CD8-positive, alpha-beta memory T cell (primary cell): ENCODE measurements around the gene CER1. TPM values are rescaled to one million over a fixed set of nuclear protein-coding genes. Genes with fewer than 3 reads are reported as not detected.
"Not testable (repeated sequence)": the region's sequence is repeated elsewhere in the genome, so short reads cannot be mapped to it uniquely, and the experiment has no call there.

Experiments used
- CTCF ChIA-PET: fragments of 350-600 bp; sonication (Branson Sonifier 250); formaldehyde crosslinking; loops from one replicate; lab custom pipeline; 2021; ENCODE audit warnings: antibody characterized with exemption; lab: Charles Lee
- POLR2A ChIA-PET: fragments of 350-600 bp; sonication (Branson Sonifier 250); formaldehyde crosslinking; loops from one replicate; lab custom pipeline; 2021; ENCODE audit warnings: antibody characterized with exemption; lab: Charles Lee
- DNase-seq, 5 donors: peaks; one replicate each; pipeline versions ENCODE4 v3.0.0 to v3.0.0-alpha.2; 2020 to 2022; ENCODE audit warnings: mixed read lengths in 1 of 5
- H3K27ac ChIP-seq: one replicate; pipeline ENCODE4 v1.7.0; 2013; ENCODE audit warnings: low read depth, mild to moderate bottlenecking, low read length, moderate library complexity
- H3K27me3 ChIP-seq: 2 replicates; pipeline ENCODE4 v1.7.0; 2013; ENCODE audit warnings: low read length, mild to moderate bottlenecking; ENCODE audit not compliant: insufficient read depth, poor library complexity, severe bottlenecking
- H3K36me3 ChIP-seq: 2 replicates; pipeline ENCODE4 v1.7.0; 2013; ENCODE audit warnings: mild to moderate bottlenecking, low read length, moderate library complexity; ENCODE audit not compliant: insufficient read depth
- H3K4me1 ChIP-seq: 2 replicates; pipeline ENCODE4 v1.7.0; 2013; ENCODE audit warnings: mild to moderate bottlenecking, low read length, moderate library complexity; ENCODE audit not compliant: insufficient read depth
- H3K4me3 ChIP-seq: 2 replicates; pipeline ENCODE4 v1.7.0; 2013; ENCODE audit warnings: mild to moderate bottlenecking, low read length
- H3K9me3 ChIP-seq: 2 replicates; pipeline ENCODE4 v1.7.0; 2013; ENCODE audit warnings: mild to moderate bottlenecking, low read length
- H3K27ac Mint-ChIP-seq, 8 donors: one replicate each; pipeline ENCODE4 v1.8.0; 2020 to 2021; ENCODE audit warnings: mixed read lengths in 8 of 8, mild to moderate bottlenecking in 6 of 8, inconsistent platforms in 3 of 8, moderate library complexity in 3 of 8
- H3K27me3 Mint-ChIP-seq, 2 donors: one replicate each; pipeline ENCODE4 v1.8.0; 2020 to 2021; ENCODE audit warnings: mixed read lengths in 2 of 2, mild to moderate bottlenecking in 1 of 2, moderate library complexity in 1 of 2
- H3K36me3 Mint-ChIP-seq, 3 donors: one replicate each; pipeline ENCODE4 v1.8.0; 2020 to 2021; ENCODE audit warnings: mixed read lengths in 3 of 3, inconsistent platforms in 1 of 3, mild to moderate bottlenecking in 1 of 3
- H3K4me1 Mint-ChIP-seq, 3 donors: one replicate each; pipeline ENCODE4 v1.8.0; 2020 to 2021; ENCODE audit warnings: mixed read lengths in 3 of 3, inconsistent platforms in 1 of 3, mild to moderate bottlenecking in 1 of 3
- H3K4me3 Mint-ChIP-seq, 7 donors: one replicate each; pipeline ENCODE4 v1.8.0; 2020 to 2021; ENCODE audit warnings: mixed read lengths in 7 of 7, mild to moderate bottlenecking in 6 of 7, moderate library complexity in 4 of 7, inconsistent platforms in 2 of 7
- H3K9me3 Mint-ChIP-seq, 5 donors: one replicate each; pipeline ENCODE4 v1.8.0; 2020 to 2022; ENCODE audit warnings: mixed read lengths in 5 of 5, mild to moderate bottlenecking in 3 of 5, moderate library complexity in 2 of 5, inconsistent platforms in 1 of 5
- polyA plus RNA-seq: library from polyadenylated mRNA; unstranded; fragments of 300-500 nt; fragmentation: Illumina TruSeq; gene quantifications from one replicate; pipeline ENCODE4 v1.2.3, GENCODE V29; 2021
- total RNA-seq, 2 experiments: library from RNA; stranded (reverse); gene quantifications; one replicate each; pipeline ENCODE4 v1.2.3, GENCODE V29; 2021

The CER1 gene
- total and polyA plus RNA-seq, 3 experiments from 2014 or later = not detected

GRCh38 chr9:14690948-14691730 lies 31.4 kb downstream of the CER1 start:
- Histone ChIP-seq H3K36me3 (no peaks in the 10 kb centered on the region), H3K4me1 (peaks cover 10% of the 10 kb centered on the region), H3K27me3 (no peaks in the 10 kb centered on the region), H3K27ac (no peak overlapping the region), H3K4me3 (no peak overlapping the region), H3K9me3 (no peaks in the 10 kb centered on the region)
- H3K27me3 Mint-ChIP-seq = no peaks in the 10 kb centered on the region
- no peaks in the 10 kb centered on the region for H3K9me3 Mint-ChIP-seq
- H3K36me3 Mint-ChIP-seq = peaks cover 6 to 34% (median 18%) of the 10 kb centered on the region in 3 donors
- DNase-seq = no peak
- H3K4me1 Mint-ChIP-seq = peaks cover 39 to 48% (median 45%) of the 10 kb centered on the region in 3 donors
- peak overlapping the region in 3 of 8 donors; percentile 3 to 74 (median 21) for H3K27ac Mint-ChIP-seq
- POLR2A ChIA-PET = no interaction called here
- H3K4me3 Mint-ChIP-seq = peak overlapping the region in 4 of 7 donors; percentile 12 to 74 (median 44)
- CTCF ChIA-PET = no interaction called here

GRCh38 chr9:14687042-14687719 lies 35.4 kb downstream of the CER1 start:
- POLR2A ChIA-PET = no interaction called here
- H3K27ac Mint-ChIP-seq = no peak overlapping the region
- H3K4me3 Mint-ChIP-seq = no peak overlapping the region
- H3K9me3 ChIP-seq = no peaks in the 10 kb centered on the region
- no peaks in the 10 kb centered on the region for H3K27me3 ChIP-seq
- H3K27me3 Mint-ChIP-seq = no peaks in the 10 kb centered on the region
- peaks cover 33 to 43% (median 39%) of the 10 kb centered on the region in 3 donors for H3K4me1 Mint-ChIP-seq
- no peak for DNase-seq
- CTCF ChIA-PET = no interaction called here
- no peak overlapping the region for H3K4me3 ChIP-seq
- no peaks in the 10 kb centered on the region for H3K36me3 ChIP-seq
- peaks cover 5% of the 10 kb centered on the region for H3K4me1 ChIP-seq
- no peak overlapping the region for H3K27ac ChIP-seq
- H3K36me3 Mint-ChIP-seq = peaks cover 7 to 46% (median 35%) of the 10 kb centered on the region in 3 donors
- H3K9me3 Mint-ChIP-seq = no peaks in the 10 kb centered on the region

GRCh38 chr9:14686168-14686567 lies 36.4 kb downstream of the CER1 start:
- CTCF ChIA-PET = no interaction called here
- peaks cover 10 to 52% (median 42%) of the 10 kb centered on the region in 3 donors for H3K36me3 Mint-ChIP-seq
- POLR2A ChIA-PET = no interaction called here
- H3K9me3 Mint-ChIP-seq = no peaks in the 10 kb centered on the region
- no peak overlapping the region for H3K4me3 ChIP-seq
- no peaks in the 10 kb centered on the region for H3K27me3 Mint-ChIP-seq
- no peak for DNase-seq
- H3K27ac Mint-ChIP-seq = no peak overlapping the region
- H3K9me3 ChIP-seq = no peaks in the 10 kb centered on the region
- no peaks in the 10 kb centered on the region for H3K27me3 ChIP-seq
- H3K36me3 ChIP-seq = no peaks in the 10 kb centered on the region
- H3K4me1 ChIP-seq = no peaks in the 10 kb centered on the region
- no peak overlapping the region for H3K27ac ChIP-seq
- no peak overlapping the region for H3K4me3 Mint-ChIP-seq
- H3K4me1 Mint-ChIP-seq = peaks cover 30 to 42% (median 36%) of the 10 kb centered on the region in 3 donors

GRCh38 chr9:14682616-14683015 lies 39.9 kb downstream of the CER1 start:
- CTCF ChIA-PET, H3K36me3 ChIP-seq, H3K4me3 ChIP-seq, H3K27ac ChIP-seq, POLR2A ChIA-PET, H3K9me3 Mint-ChIP-seq, H3K27me3 ChIP-seq, H3K9me3 ChIP-seq, H3K27me3 Mint-ChIP-seq, H3K4me1 ChIP-seq, DNase-seq: not testable (repeated sequence)
- Mint-ChIP-seq H3K4me1 (peaks cover 20 to 43% (median 34%) of the 10 kb centered on the region in 3 donors), H3K4me3 (peak overlapping the region in 1 of 7 donors; percentile 17), H3K27ac (peak overlapping the region in 2 of 8 donors; percentile 21 to 38), H3K36me3 (peaks cover 9 to 44% (median 34%) of the 10 kb centered on the region in 3 donors)

GRCh38 chr9:14678776-14679175 lies 43.8 kb downstream of the CER1 start:
- Histone ChIP-seq H3K27ac (no peak overlapping the region), H3K36me3 (no peaks in the 10 kb centered on the region), H3K4me1 (no peaks in the 10 kb centered on the region), H3K9me3 (no peaks in the 10 kb centered on the region), H3K4me3 (no peak overlapping the region), H3K27me3 (no peaks in the 10 kb centered on the region)
- DNase-seq = no peak
- Mint-ChIP-seq H3K4me1 (peaks cover 40 to 60% (median 53%) of the 10 kb centered on the region in 3 donors), H3K36me3 (peaks cover 12 to 28% (median 16%) of the 10 kb centered on the region in 3 donors), H3K27ac (no peak overlapping the region), H3K27me3 (no peaks in the 10 kb centered on the region), H3K9me3 (no peaks in the 10 kb centered on the region), H3K4me3 (no peak overlapping the region)
- CTCF ChIA-PET = no interaction called here
- POLR2A ChIA-PET = no interaction called here

- Mint-ChIP-seq H3K4me1 (peaks cover 39 to 58% (median 52%) of the 10 kb centered on the region in 3 donors), H3K9me3 (no peaks in the 10 kb centered on the region), H3K27me3 (no peaks in the 10 kb centered on the region), H3K27ac (no peak overlapping the region), H3K36me3 (peaks cover 12 to 26% (median 13%) of the 10 kb centered on the region in 3 donors), H3K4me3 (no peak overlapping the region)
- DNase-seq = no peak
- Histone ChIP-seq H3K27me3 (no peaks in the 10 kb centered on the region), H3K4me1 (no peaks in the 10 kb centered on the region), H3K9me3 (no peaks in the 10 kb centered on the region), H3K27ac (no peak overlapping the region), H3K4me3 (no peak overlapping the region), H3K36me3 (no peaks in the 10 kb centered on the region)
- ChIA-PET CTCF (no interaction called here), POLR2A (no interaction called here)
These were observed 44.7 kb downstream of the CER1 start for GRCh38 chr9:14677872-14678271.

- no peak overlapping the region for H3K4me3 ChIP-seq
- H3K4me1 ChIP-seq = no peaks in the 10 kb centered on the region
- no peaks in the 10 kb centered on the region for H3K36me3 ChIP-seq
- POLR2A ChIA-PET = no interaction called here
- no peak overlapping the region for H3K27ac ChIP-seq
- H3K9me3 ChIP-seq = no peaks in the 10 kb centered on the region
- Mint-ChIP-seq H3K27me3 (no peaks in the 10 kb centered on the region), H3K36me3 (peaks cover 11 to 23% (median 13%) of the 10 kb centered on the region in 3 donors), H3K9me3 (no peaks in the 10 kb centered on the region), H3K4me3 (no peak overlapping the region), H3K27ac (peak overlapping the region in 1 of 8 donors; percentile 52), H3K4me1 (peaks cover 35 to 54% (median 47%) of the 10 kb centered on the region in 3 donors)
- H3K27me3 ChIP-seq = no peaks in the 10 kb centered on the region
- DNase-seq = no peak
- CTCF ChIA-PET = no interaction called here
These were observed 45.1 kb downstream of the CER1 start for GRCh38 chr9:14677396-14677795.

GRCh38 chr9:14674630-14675029 lies 47.9 kb downstream of the CER1 start:
- H3K4me1 Mint-ChIP-seq = peaks cover 31 to 43% (median 41%) of the 10 kb centered on the region in 3 donors
- H3K27me3 ChIP-seq = no peaks in the 10 kb centered on the region
- no peaks in the 10 kb centered on the region for H3K9me3 ChIP-seq
- H3K4me3 Mint-ChIP-seq = peak overlapping the region in 3 of 7 donors; percentile 14 to 68 (median 38)
- no peaks in the 10 kb centered on the region for H3K9me3 Mint-ChIP-seq
- H3K36me3 ChIP-seq = no peaks in the 10 kb centered on the region
- H3K27ac Mint-ChIP-seq = no peak overlapping the region
- H3K27me3 Mint-ChIP-seq = no peaks in the 10 kb centered on the region
- H3K27ac ChIP-seq = no peak overlapping the region
- H3K4me3 ChIP-seq = no peak overlapping the region
- no peaks in the 10 kb centered on the region for H3K4me1 ChIP-seq
- CTCF ChIA-PET = no interaction called here
- POLR2A ChIA-PET = no interaction called here
- H3K36me3 Mint-ChIP-seq = peaks cover 7 to 28% (median 16%) of the 10 kb centered on the region in 3 donors
- no peak for DNase-seq
